ENCODE measurements around the gene ALOX5. TPM values are rescaled to one million over a fixed set of nuclear protein-coding genes. Genes with fewer than 3 reads are reported as not detected.
"Not testable (repeated sequence)": the region's sequence is repeated elsewhere in the genome, so short reads cannot be mapped to it uniquely, and the experiment has no call there.

The ALOX5 gene
- total RNA-seq, 1 experiment from 2014 or later, result not detected

- H3K4me3 ChIP-seq, result no peak overlapping the region
- DNase-seq (ENCODE audit: low read depth in 1 of 2, low spot score in 2 of 2), result no peak
- no peaks in the 10 kb centered on the region for H3K27me3 ChIP-seq (replicated peaks)
- H3K4me1 ChIP-seq (replicated peaks), result no peaks in the 10 kb centered on the region
- no peak overlapping the region for H3K27ac ChIP-seq
- no peaks in the 10 kb centered on the region for H3K36me3 ChIP-seq
- H3K9me3 ChIP-seq (replicated peaks), result no peaks in the 10 kb centered on the region
These were observed 106.3 kb downstream of the ALOX5 start for GRCh38 chr10:45480294-45480693.

GRCh38 chr10:45481100-45481499 lies 107.1 kb downstream of the ALOX5 start:
- not testable (repeated sequence) for H3K27ac ChIP-seq; H3K4me3 ChIP-seq; DNase-seq (ENCODE audit: low read depth in 1 of 2, low spot score in 2 of 2); H3K27me3 ChIP-seq (replicated peaks); H3K9me3 ChIP-seq (replicated peaks); H3K36me3 ChIP-seq; H3K4me1 ChIP-seq (replicated peaks)

- H3K27ac ChIP-seq, result no peak overlapping the region
- H3K27me3 ChIP-seq (replicated peaks), result no peaks in the 10 kb centered on the region
- H3K4me1 ChIP-seq (replicated peaks), result no peaks in the 10 kb centered on the region
- no peaks in the 10 kb centered on the region for H3K9me3 ChIP-seq (replicated peaks)
- no peaks in the 10 kb centered on the region for H3K36me3 ChIP-seq
- H3K4me3 ChIP-seq, result no peak overlapping the region
- DNase-seq (ENCODE audit: low read depth in 1 of 2, low spot score in 2 of 2), result no peak
These were observed 109.0 kb downstream of the ALOX5 start for GRCh38 chr10:45483002-45483401.

- Histone ChIP-seq H3K27me3 (replicated peaks) (no peaks in the 10 kb centered on the region), H3K9me3 (replicated peaks) (no peaks in the 10 kb centered on the region), H3K4me1 (replicated peaks) (no peaks in the 10 kb centered on the region), H3K36me3 (no peaks in the 10 kb centered on the region), H3K27ac (no peak overlapping the region), H3K4me3 (no peak overlapping the region)
- DNase-seq (ENCODE audit: low read depth in 1 of 2, low spot score in 2 of 2), result no peak
These were observed 113.7 kb downstream of the ALOX5 start for GRCh38 chr10:45487735-45488134.

DNA sequence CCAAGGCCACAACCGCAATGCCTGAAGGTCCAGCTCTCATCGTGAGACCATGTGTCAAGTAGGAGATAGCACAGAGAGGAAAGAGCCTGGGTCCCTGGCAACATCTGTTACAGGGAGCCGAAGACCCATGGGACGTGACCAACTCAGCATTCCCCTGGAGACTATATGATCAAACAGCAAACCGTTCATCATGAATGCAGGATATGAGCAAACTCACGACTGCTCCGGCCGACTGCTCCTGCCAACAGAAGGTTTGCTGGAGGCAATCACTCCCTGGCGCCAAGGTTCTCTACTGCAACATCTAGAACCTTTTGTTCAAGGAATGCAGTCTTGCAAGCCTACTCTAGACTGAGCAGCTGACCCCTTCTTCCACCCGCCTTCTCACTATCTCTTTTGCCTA lies 114.3 kb downstream of the ALOX5 start:
- DNase-seq (ENCODE audit: low read depth in 1 of 2, low spot score in 2 of 2), result no peak
- Histone ChIP-seq H3K27ac (no peak overlapping the region), H3K9me3 (replicated peaks) (no peaks in the 10 kb centered on the region), H3K4me1 (replicated peaks) (no peaks in the 10 kb centered on the region), H3K27me3 (replicated peaks) (no peaks in the 10 kb centered on the region), H3K4me3 (no peak overlapping the region), H3K36me3 (no peaks in the 10 kb centered on the region)

DNA sequence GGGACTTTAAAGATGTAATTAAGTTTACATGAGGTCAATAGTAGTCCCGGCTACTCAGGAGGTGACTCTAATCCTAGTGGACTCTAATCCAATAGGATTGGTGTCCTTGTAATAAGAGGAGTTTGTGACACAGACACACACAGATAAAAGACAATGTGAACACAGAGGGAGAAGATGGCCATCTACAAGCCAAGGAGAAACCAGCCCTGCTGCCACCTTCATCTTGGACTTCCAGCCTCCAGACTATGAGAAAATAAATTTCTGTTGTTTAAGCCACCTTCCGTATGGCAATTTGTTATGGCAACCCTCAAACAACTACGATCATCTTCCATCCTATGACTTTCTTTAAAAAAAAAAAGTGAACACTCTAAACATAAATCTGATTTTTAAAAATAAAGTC lies 116.3 kb downstream of the ALOX5 start:
- Histone ChIP-seq H3K27me3 (replicated peaks) (no peaks in the 10 kb centered on the region), H3K4me1 (replicated peaks) (no peaks in the 10 kb centered on the region), H3K9me3 (replicated peaks) (no peaks in the 10 kb centered on the region), H3K27ac (no peak overlapping the region), H3K36me3 (no peaks in the 10 kb centered on the region), H3K4me3 (no peak overlapping the region)
- DNase-seq (ENCODE audit: low read depth in 1 of 2, low spot score in 2 of 2), result no peak

DNA sequence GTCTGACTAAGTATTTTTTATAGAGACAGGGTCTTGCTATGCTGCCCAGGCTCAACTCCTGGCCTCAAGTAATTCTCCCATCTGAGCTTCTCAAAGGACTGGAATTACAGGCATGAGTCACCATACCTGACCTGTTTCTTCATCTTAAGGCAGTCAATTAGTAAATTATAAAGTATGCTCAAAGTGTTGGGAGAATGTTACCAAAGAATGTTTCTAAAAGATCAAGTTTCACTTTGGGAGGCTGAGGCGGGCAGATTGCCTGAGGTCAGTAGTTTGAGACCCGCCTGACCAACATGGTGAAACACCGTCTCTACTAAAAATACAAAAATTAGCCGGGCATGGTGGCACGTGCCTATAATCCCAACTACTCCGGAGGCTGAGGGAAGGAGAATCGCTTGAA lies 117.0 kb downstream of the ALOX5 start:
- DNase-seq (ENCODE audit: low read depth in 1 of 2, low spot score in 2 of 2), result no peak
- H3K9me3 ChIP-seq (replicated peaks), result no peaks in the 10 kb centered on the region
- no peak overlapping the region for H3K27ac ChIP-seq
- H3K27me3 ChIP-seq (replicated peaks), result no peaks in the 10 kb centered on the region
- no peak overlapping the region for H3K4me3 ChIP-seq
- no peaks in the 10 kb centered on the region for H3K36me3 ChIP-seq
- H3K4me1 ChIP-seq (replicated peaks), result no peaks in the 10 kb centered on the region

Other genes starting within 250 kb of the ALOX5 start
- gene OR13A1, start 58.6 kb upstream of the ALOX5 start, total RNA-seq (2014; rRNA removed; shearing (Covaris generic)), result not detected in 2 replicates